HCT116 (cell line): ENCODE measurements around the gene HLCS.

Source experiments
- ATF3 ChIP-seq: IDR thresholded peaks from 2 replicates; pipeline ENCODE4 v1.6.1; 2012
- CEBPB ChIP-seq: IDR thresholded peaks from 2 replicates; pipeline ENCODE4 v1.6.1; 2012; ENCODE audit warnings: low read depth
- EZH2phosphoT487 ChIP-seq: fragments of 200-600 bp; IDR thresholded peaks from 2 replicates; pipeline ENCODE4 v1.6.1; 2018; ENCODE audit warnings: antibody characterized with exemption, borderline replicate concordance
- JUND ChIP-seq: IDR thresholded peaks from 2 replicates; pipeline ENCODE4 v1.6.1; 2012
- POLR2A ChIP-seq: IDR thresholded peaks from 2 replicates; pipeline ENCODE4 v1.7.0; 2011; ENCODE audit warnings: borderline replicate concordance; ENCODE audit not compliant: insufficient read depth, insufficient read length; ENCODE audit errors: extremely low read depth
- POLR2AphosphoS5 ChIP-seq: IDR thresholded peaks from 2 replicates; pipeline ENCODE4 v1.6.1; 2011; ENCODE audit warnings: mild to moderate bottlenecking, low read depth, low read length, moderate library complexity
- SP1 ChIP-seq: IDR thresholded peaks from 2 replicates; pipeline ENCODE4 v1.6.1; 2012; ENCODE audit warnings: low read depth
- TF ChIP-seq, protein P1 (sequence below): IDR thresholded peaks from 2 replicates; pipeline ENCODE4 v1.6.1; 2012
- TF ChIP-seq, protein P2 (sequence below), 3 experiments: fragments of 200-600 bp in 1 of 3; sonication (generic) in 1 of 3; IDR thresholded peaks in 2 of 3; conservative IDR thresholded peaks in 1 of 3; 2 replicates each; pipeline ENCODE4 v1.5.1; 2012 to 2017; ENCODE audit warnings: low read depth in 2 of 3, low read length in 2 of 3, antibody characterized with exemption in 1 of 3, borderline replicate concordance in 1 of 3, control low read depth in 1 of 3, mild to moderate bottlenecking in 1 of 3, mixed read lengths in 1 of 3, mixed run types in 1 of 3, moderate library complexity in 1 of 3; ENCODE audit not compliant: insufficient read depth in 1 of 3

GRCh38 chr21:36743008-36743407 is 223.5 kb downstream of the HLCS start:
- TF ChIP-seq, protein P1, sequence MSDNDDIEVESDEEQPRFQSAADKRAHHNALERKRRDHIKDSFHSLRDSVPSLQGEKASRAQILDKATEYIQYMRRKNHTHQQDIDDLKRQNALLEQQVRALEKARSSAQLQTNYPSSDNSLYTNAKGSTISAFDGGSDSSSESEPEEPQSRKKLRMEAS = no peak
- TF ChIP-seq POLR2AphosphoS5 (no peak), EZH2phosphoT487 (no peak), POLR2A (no peak), CEBPB (no peak), SP1 (no peak), JUND (no peak), ATF3 (no peak)
- TF ChIP-seq, protein P2, sequence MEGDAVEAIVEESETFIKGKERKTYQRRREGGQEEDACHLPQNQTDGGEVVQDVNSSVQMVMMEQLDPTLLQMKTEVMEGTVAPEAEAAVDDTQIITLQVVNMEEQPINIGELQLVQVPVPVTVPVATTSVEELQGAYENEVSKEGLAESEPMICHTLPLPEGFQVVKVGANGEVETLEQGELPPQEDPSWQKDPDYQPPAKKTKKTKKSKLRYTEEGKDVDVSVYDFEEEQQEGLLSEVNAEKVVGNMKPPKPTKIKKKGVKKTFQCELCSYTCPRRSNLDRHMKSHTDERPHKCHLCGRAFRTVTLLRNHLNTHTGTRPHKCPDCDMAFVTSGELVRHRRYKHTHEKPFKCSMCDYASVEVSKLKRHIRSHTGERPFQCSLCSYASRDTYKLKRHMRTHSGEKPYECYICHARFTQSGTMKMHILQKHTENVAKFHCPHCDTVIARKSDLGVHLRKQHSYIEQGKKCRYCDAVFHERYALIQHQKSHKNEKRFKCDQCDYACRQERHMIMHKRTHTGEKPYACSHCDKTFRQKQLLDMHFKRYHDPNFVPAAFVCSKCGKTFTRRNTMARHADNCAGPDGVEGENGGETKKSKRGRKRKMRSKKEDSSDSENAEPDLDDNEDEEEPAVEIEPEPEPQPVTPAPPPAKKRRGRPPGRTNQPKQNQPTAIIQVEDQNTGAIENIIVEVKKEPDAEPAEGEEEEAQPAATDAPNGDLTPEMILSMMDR (IDR thresholded peaks at IDR 0.05 in 2 of 3, conservative IDR thresholded peaks at IDR 0.05 in 1 of 3; ENCODE audit: borderline replicate concordance in 1 of 3, insufficient read depth in 1 of 3, low read depth in 2 of 3, low read length in 2 of 3) = no peak
